Heart right ventricle (tissue), 16 donors: ENCODE measurements around the gene KMT2B. TPM values are rescaled to one million over a fixed set of nuclear protein-coding genes. Genes with fewer than 3 reads are reported as not detected.
A peak's percentile ranks its signal among the peaks of the same experiment; 100 is the strongest.
"Not testable (repeated sequence)": the region's sequence is repeated elsewhere in the genome, so short reads cannot be mapped to it uniquely, and the experiment has no call there.

ENCODE experiments used
- ATAC-seq, 8 donors: fragments of 200-7000 bp; cut with Tn5 transposase; one replicate each; pipeline ENCODE4 v1.9.1; 2020; ENCODE audit warnings: mild to moderate bottlenecking in 8 of 8, moderate library complexity in 8 of 8, moderate number of reproducible peaks in 1 of 8
- DNase-seq, 2 donors: peaks; one replicate each; pipeline ENCODE4 v3.0.0-alpha.2; 2020
- H3K27ac ChIP-seq, 10 donors: fragments of 200-600 bp; sonication (generic) in 2 of 10; one replicate each; pipeline versions ENCODE4 v1.5.0 to v1.8.0; 2020 to 2022; ENCODE audit warnings: mild to moderate bottlenecking in 3 of 10
- H3K27me3 ChIP-seq, 7 donors: fragments of 200-600 bp; one replicate each; pipeline ENCODE4 v1.8.0; 2021 to 2022; ENCODE audit warnings: mild to moderate bottlenecking in 2 of 7
- H3K36me3 ChIP-seq, 9 donors: fragments of 200-600 bp; sonication (generic) in 1 of 9; one replicate each; pipeline versions ENCODE4 v1.5.0 to v1.8.0; 2020 to 2022; ENCODE audit warnings: mild to moderate bottlenecking in 2 of 9
- H3K4me1 ChIP-seq, 9 donors: fragments of 200-600 bp; sonication (generic) in 1 of 9; one replicate each; pipeline versions ENCODE4 v1.5.0 to v1.8.0; 2020 to 2022; ENCODE audit warnings: mild to moderate bottlenecking in 4 of 9
- H3K4me3 ChIP-seq, 10 donors: fragments of 200-600 bp; sonication (generic) in 2 of 10; one replicate each; pipeline versions ENCODE4 v1.5.0 to v1.8.0; 2020 to 2022; ENCODE audit warnings: mild to moderate bottlenecking in 7 of 10, moderate library complexity in 2 of 10
- H3K9me3 ChIP-seq, 11 donors: fragments of 200-600 bp in 10 of 11; sonication (generic) in 2 of 11; one replicate each; pipeline versions ENCODE4 v1.5.0 to v1.8.0; 2013 to 2022; ENCODE audit warnings: mild to moderate bottlenecking in 2 of 11, control low read depth in 1 of 11, moderate library complexity in 1 of 11
- CTCF ChIP-seq, 9 donors: fragments of 200-600 bp; sonication (generic) in 2 of 9; IDR thresholded peaks; one replicate each; pipeline versions ENCODE4 v1.5.0 to v1.8.0; 2021 to 2022; ENCODE audit warnings: antibody characterized with exemption in 9 of 9, mild to moderate bottlenecking in 5 of 9, moderate library complexity in 1 of 9
- WGBS, 2 donors: extraction: QIAGEN DNeasy Blood & Tissue Kit; methylation state at CpG; one replicate each; pipeline ENCODE4 v1.1.7; 2013; ENCODE audit warnings: inconsistent platforms in 1 of 2; 5-methylcytosine and 5-hydroxymethylcytosine counted together
- intact Hi-C, 10 donors: fragments of 100-400 bp; cut with DNase I; formaldehyde crosslinking; loops; one replicate each; pipeline versions ENCODE4 v1.11.1 to v1.14.2; 2022
- polyA plus RNA-seq, 2 donors: library from polyadenylated mRNA; stranded (reverse); fragments of 200-250 nt; gene quantifications; one replicate each; pipeline ENCODE4 v1.2.3, GENCODE V29; 2013
- total RNA-seq, 10 donors: library from RNA; stranded (reverse); fragmentation: NEBNext Ultra II Directional in 3 of 10; extraction: Animal tissue kit (Norgen Biotek cat#: 25700) in 3 of 10; gene quantifications; one replicate each; pipeline versions ENCODE4 v1.2.1 to v1.2.4, GENCODE V29; 2021 to 2023
- donor health status: Arrhythmogenic right ventricular cardiomyopathy.
- donor health status: ischemic (EF 13 %, LVEDD 7.1; RV severe dilation, severe dysfunction).
- donor health status: healthy with polysubstance abuse.
- donor health status: DM: no; HTN: yes; CAD: no.
- donor health status: DM: no; HTN: no; CAD: no.
- donor health status: ischemic (EF 25% LVEDD 6.9; RV normal size, moderate dysfunction).
- donor health status: ischemic (EF 25% LVEDD 5.7; RV mildly dilated, moderate dysfunction).
- donor health status: healthy.
- donor health status: DM: yes; HTN: yes; CAD: no.
- donor health status: Ischemic cardiomyopathy.
- donor health status: ischemic (EF 35%, LVEDD 5.7; RV mildly dilated, moderate dysfunction).
- donor health status: nonischemic (EF 11% LVEDD 7.7; RV severe dilation, severe dysfunction).
- donor health status: DM: yes; HTN: yes; CAD: no.
- donor health status: PGD.
- donor health status: ischemic (EF 29% LVEDD 5.4; RV normal size, mild dysfunction).
- donor health status: nonischemic (EF 23%, LVEDD 6.1; RV moderate dilation, normal function).

Gene KMT2B
- total and polyA plus RNA-seq, 12 donors: 10.8 to 28.7 (median 14.8) TPM

DNA sequence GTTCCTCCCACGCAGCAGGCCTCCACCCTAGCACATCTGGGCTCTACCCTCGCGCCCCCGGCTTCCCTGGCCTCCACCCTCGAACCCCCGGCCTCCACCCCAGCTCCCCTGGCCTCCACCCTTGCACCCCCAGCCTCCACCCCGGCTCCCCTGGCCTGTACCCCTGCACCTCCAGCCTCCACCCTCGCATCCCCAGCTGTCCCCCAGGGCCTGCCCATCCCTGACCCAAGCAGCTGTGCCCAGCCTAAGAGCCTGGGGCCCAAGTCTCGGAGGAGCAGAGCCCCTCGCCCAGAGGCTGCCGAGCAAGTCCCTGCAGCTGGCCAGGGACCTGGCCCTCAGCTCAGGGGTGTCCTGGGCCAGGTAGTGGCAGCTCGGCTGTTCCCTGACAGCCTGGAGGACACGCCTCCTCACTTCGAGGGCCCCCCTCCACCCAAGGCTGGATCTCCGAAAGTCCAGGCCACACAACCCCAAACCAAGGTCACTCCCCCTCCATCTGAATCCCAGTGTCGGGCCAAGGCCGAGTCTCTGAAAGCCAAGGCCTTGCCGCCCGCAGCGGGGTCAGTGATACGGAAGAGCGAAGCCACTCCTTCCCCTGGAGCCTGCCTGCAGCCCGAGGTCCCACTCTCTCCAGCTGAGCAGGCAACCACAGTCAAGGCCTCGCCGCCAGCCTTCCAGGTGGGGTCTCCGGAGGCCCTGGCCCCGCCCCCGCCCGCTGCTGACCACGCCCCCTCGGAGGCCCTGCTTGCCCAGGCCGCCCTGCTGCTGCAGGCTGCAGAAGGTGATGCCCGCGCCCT, 49.7 kb downstream of the KMT2B start:
- DNase-seq: no peak
- Histone ChIP-seq H3K27ac (no peak overlapping the region), H3K4me1 (no peaks in the 10 kb centered on the region), H3K9me3 (no peaks in the 10 kb centered on the region), H3K27me3 (no peaks in the 10 kb centered on the region), H3K36me3 (peaks cover 0 to 41% (median 0%) of the 10 kb centered on the region in 9 donors), H3K4me3 (no peak overlapping the region)
- WGBS, 2 donors: 60 to 67% methylated on average over 32 to 34 of the region's 34 CpGs
- no peak for TF ChIP-seq CTCF (IDR thresholded peaks at IDR 0.05)
- intact Hi-C loops: no loop called here
- peak; percentile 9 to 71 (median 45) for ATAC-seq

GRCh38 chr19:35768082-35768421, 50.2 kb downstream of the KMT2B start:
- Histone ChIP-seq H3K27me3 (no peaks in the 10 kb centered on the region), H3K27ac (no peak overlapping the region), H3K36me3 (peaks cover 0 to 36% (median 0%) of the 10 kb centered on the region in 9 donors), H3K4me1 (no peaks in the 10 kb centered on the region), H3K4me3 (no peak overlapping the region), H3K9me3 (no peaks in the 10 kb centered on the region)
- no peak for TF ChIP-seq CTCF (IDR thresholded peaks at IDR 0.05)
- intact Hi-C loops: no loop called here
- DNase-seq (no peak), ATAC-seq (peak in 4 of 8 donors; percentile 3 to 27 (median 10))
- WGBS, 2 donors: 61 to 69% methylated on average over 15 of the region's 15 CpGs

GRCh38 chr19:35772362-35772761, 54.6 kb downstream of the KMT2B start:
- not testable (repeated sequence) for H3K27ac ChIP-seq, H3K27me3 ChIP-seq, H3K36me3 ChIP-seq, H3K4me3 ChIP-seq, DNase-seq, ATAC-seq, H3K9me3 ChIP-seq
- intact Hi-C loops: loop anchor here in 2 of 10 donors (10.0 kb wide), 1 partner anchor 162 kb away; the partner anchor contains the start of gene LRFN3 (in 2 of the 2)
- WGBS, 2 donors: 94 to 95% methylated on average over 5 of the region's 5 CpGs
- H3K4me1 ChIP-seq: peaks cover 0 to 18% (median 7%) of the 10 kb centered on the region in 9 donors

GRCh38 chr19:35773020-35773806, 55.4 kb downstream of the KMT2B start:
- Histone ChIP-seq H3K27me3 (no peaks in the 10 kb centered on the region), H3K4me1 (peaks cover 0 to 18% (median 7%) of the 10 kb centered on the region in 9 donors), H3K36me3 (peaks cover 0 to 13% (median 0%) of the 10 kb centered on the region in 9 donors), H3K27ac (no peak overlapping the region), H3K4me3 (no peak overlapping the region), H3K9me3 (no peaks in the 10 kb centered on the region)
- intact Hi-C loops: loop anchor here in 2 of 10 donors (10.0 kb wide), 1 partner anchor 162 kb away; the partner anchor contains the start of gene LRFN3 (in 2 of the 2)
- no peak for ATAC-seq
- DNase-seq: no peak
- 45 to 51% methylated on average over 9 of the region's 9 CpGs for WGBS, 2 donors
- no peak for TF ChIP-seq CTCF (IDR thresholded peaks at IDR 0.05)
